PC-9 (cell line): ENCODE results near the gene ZNF354C.

Experiments used
- EZH2 ChIP-seq: fragments of 200-600 bp; sonication (generic); IDR thresholded peaks from 2 replicates; pipeline ENCODE4 v1.8.0; 2017; ENCODE audit warnings: antibody characterized with exemption, low read depth
- TF ChIP-seq, protein P1 (sequence below): fragments of 200-600 bp; sonication (generic); conservative IDR thresholded peaks from 2 replicates; pipeline ENCODE4 v1.6.1; 2017; ENCODE audit warnings: mixed run types, antibody characterized with exemption, mild to moderate bottlenecking, moderate library complexity

GRCh38 chr5:179060116-179061008 lies at the start of gene ZNF354C:
- TF ChIP-seq EZH2, result no peak
- TF ChIP-seq, protein P1, sequence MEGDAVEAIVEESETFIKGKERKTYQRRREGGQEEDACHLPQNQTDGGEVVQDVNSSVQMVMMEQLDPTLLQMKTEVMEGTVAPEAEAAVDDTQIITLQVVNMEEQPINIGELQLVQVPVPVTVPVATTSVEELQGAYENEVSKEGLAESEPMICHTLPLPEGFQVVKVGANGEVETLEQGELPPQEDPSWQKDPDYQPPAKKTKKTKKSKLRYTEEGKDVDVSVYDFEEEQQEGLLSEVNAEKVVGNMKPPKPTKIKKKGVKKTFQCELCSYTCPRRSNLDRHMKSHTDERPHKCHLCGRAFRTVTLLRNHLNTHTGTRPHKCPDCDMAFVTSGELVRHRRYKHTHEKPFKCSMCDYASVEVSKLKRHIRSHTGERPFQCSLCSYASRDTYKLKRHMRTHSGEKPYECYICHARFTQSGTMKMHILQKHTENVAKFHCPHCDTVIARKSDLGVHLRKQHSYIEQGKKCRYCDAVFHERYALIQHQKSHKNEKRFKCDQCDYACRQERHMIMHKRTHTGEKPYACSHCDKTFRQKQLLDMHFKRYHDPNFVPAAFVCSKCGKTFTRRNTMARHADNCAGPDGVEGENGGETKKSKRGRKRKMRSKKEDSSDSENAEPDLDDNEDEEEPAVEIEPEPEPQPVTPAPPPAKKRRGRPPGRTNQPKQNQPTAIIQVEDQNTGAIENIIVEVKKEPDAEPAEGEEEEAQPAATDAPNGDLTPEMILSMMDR, result no peak
